ENCODE results near the gene CALN1.

Gene CALN1

GRCh38 chr7:72297636-72298035 is 114.5 kb downstream of the CALN1 start:
- peaks cover 4% of the 10 kb centered on the region; the same call in 1 of the 2 replicates for H3K4me1 ChIP-seq (ENCODE audit: control insufficient read depth, insufficient read depth, low read length)
- H3K9ac ChIP-seq (ENCODE audit: low read depth, low read length), result no peak overlapping the region
- no peaks in the 10 kb centered on the region for H3K36me3 ChIP-seq (ENCODE audit: control insufficient read depth, insufficient read depth, low read length)
- no peak overlapping the region for H3K4me3 ChIP-seq (ENCODE audit: low read depth, low read length)
- H3K27ac ChIP-seq (ENCODE audit: low read depth, low read length), result no peak overlapping the region
- H3K27me3 ChIP-seq (ENCODE audit: control insufficient read depth, insufficient read depth, low read length), result no peaks in the 10 kb centered on the region
- H3K9me3 ChIP-seq (ENCODE audit: control insufficient read depth, insufficient read depth, low read length), result no peaks in the 10 kb centered on the region

- Histone ChIP-seq H3K27me3 (ENCODE audit: control insufficient read depth, insufficient read depth, low read length) (no peaks in the 10 kb centered on the region), H3K9ac (ENCODE audit: low read depth, low read length) (no peak overlapping the region), H3K27ac (ENCODE audit: low read depth, low read length) (no peak overlapping the region), H3K4me3 (ENCODE audit: low read depth, low read length) (no peak overlapping the region), H3K4me1 (ENCODE audit: control insufficient read depth, insufficient read depth, low read length) (no peaks in the 10 kb centered on the region), H3K36me3 (ENCODE audit: control insufficient read depth, insufficient read depth, low read length) (no peaks in the 10 kb centered on the region), H3K9me3 (ENCODE audit: control insufficient read depth, insufficient read depth, low read length) (no peaks in the 10 kb centered on the region)
Observed at GRCh38 chr7:72292794-72293193, 119.3 kb downstream of the CALN1 start.

GRCh38 chr7:72292118-72292517 is 120.0 kb downstream of the CALN1 start:
- H3K4me1 ChIP-seq (ENCODE audit: control insufficient read depth, insufficient read depth, low read length), result no peaks in the 10 kb centered on the region

GRCh38 chr7:72286519-72286918 is 125.6 kb downstream of the CALN1 start:
- Histone ChIP-seq H3K4me3 (ENCODE audit: low read depth, low read length) (no peak overlapping the region), H3K9ac (ENCODE audit: low read depth, low read length) (no peak overlapping the region), H3K27ac (ENCODE audit: low read depth, low read length) (no peak overlapping the region), H3K36me3 (ENCODE audit: control insufficient read depth, insufficient read depth, low read length) (no peaks in the 10 kb centered on the region), H3K9me3 (ENCODE audit: control insufficient read depth, insufficient read depth, low read length) (no peaks in the 10 kb centered on the region), H3K4me1 (ENCODE audit: control insufficient read depth, insufficient read depth, low read length) (no peaks in the 10 kb centered on the region), H3K27me3 (ENCODE audit: control insufficient read depth, insufficient read depth, low read length) (no peaks in the 10 kb centered on the region)

More at GRCh38 chr7:72292118-72292517, 120.0 kb downstream of the CALN1 start:
- H3K27me3 ChIP-seq (ENCODE audit: control insufficient read depth, insufficient read depth, low read length), result no peaks in the 10 kb centered on the region
- no peak overlapping the region for H3K27ac ChIP-seq (ENCODE audit: low read depth, low read length)
- H3K9ac ChIP-seq (ENCODE audit: low read depth, low read length), result no peak overlapping the region
- H3K4me3 ChIP-seq (ENCODE audit: low read depth, low read length), result no peak overlapping the region
- no peaks in the 10 kb centered on the region for H3K9me3 ChIP-seq (ENCODE audit: control insufficient read depth, insufficient read depth, low read length)
- H3K36me3 ChIP-seq (ENCODE audit: control insufficient read depth, insufficient read depth, low read length), result no peaks in the 10 kb centered on the region

GRCh38 chr7:72283309-72283708 is 128.8 kb downstream of the CALN1 start:
- H3K36me3 ChIP-seq (ENCODE audit: control insufficient read depth, insufficient read depth, low read length), result no peaks in the 10 kb centered on the region
- no peak overlapping the region for H3K4me3 ChIP-seq (ENCODE audit: low read depth, low read length)
- H3K9me3 ChIP-seq (ENCODE audit: control insufficient read depth, insufficient read depth, low read length), result no peaks in the 10 kb centered on the region
- H3K9ac ChIP-seq (ENCODE audit: low read depth, low read length), result no peak overlapping the region
- H3K4me1 ChIP-seq (ENCODE audit: control insufficient read depth, insufficient read depth, low read length), result peaks cover 6% of the 10 kb centered on the region; the same call in 1 of the 2 replicates
- H3K27me3 ChIP-seq (ENCODE audit: control insufficient read depth, insufficient read depth, low read length), result no peaks in the 10 kb centered on the region
- H3K27ac ChIP-seq (ENCODE audit: low read depth, low read length), result no peak overlapping the region

GRCh38 chr7:72281308-72281707 is 130.8 kb downstream of the CALN1 start:
- H3K4me1 ChIP-seq (ENCODE audit: control insufficient read depth, insufficient read depth, low read length), result peaks cover 6% of the 10 kb centered on the region; the same call in 1 of the 2 replicates
- H3K4me3 ChIP-seq (ENCODE audit: low read depth, low read length), result no peak overlapping the region
- 0 out of 2 replicates have a peak, but pooled peaks cover 1% of the 10 kb centered on the region for H3K36me3 ChIP-seq (ENCODE audit: control insufficient read depth, insufficient read depth, low read length)
- H3K9ac ChIP-seq (ENCODE audit: low read depth, low read length), result no peak overlapping the region
- peaks cover 7% of the 10 kb centered on the region; the same call in 1 of the 2 replicates for H3K9me3 ChIP-seq (ENCODE audit: control insufficient read depth, insufficient read depth, low read length)
- H3K27me3 ChIP-seq (ENCODE audit: control insufficient read depth, insufficient read depth, low read length), result no peaks in the 10 kb centered on the region
- no peak overlapping the region for H3K27ac ChIP-seq (ENCODE audit: low read depth, low read length)

GRCh38 chr7:72279203-72279602 is 132.9 kb downstream of the CALN1 start:
- Histone ChIP-seq H3K27ac (ENCODE audit: low read depth, low read length) (no peak overlapping the region), H3K4me1 (ENCODE audit: control insufficient read depth, insufficient read depth, low read length) (peaks cover 6% of the 10 kb centered on the region; the same call in 1 of the 2 replicates), H3K27me3 (ENCODE audit: control insufficient read depth, insufficient read depth, low read length) (no peaks in the 10 kb centered on the region), H3K4me3 (ENCODE audit: low read depth, low read length) (no peak overlapping the region), H3K9ac (ENCODE audit: low read depth, low read length) (no peak overlapping the region), H3K36me3 (ENCODE audit: control insufficient read depth, insufficient read depth, low read length) (0 out of 2 replicates have a peak, but pooled peaks cover 2% of the 10 kb centered on the region), H3K9me3 (ENCODE audit: control insufficient read depth, insufficient read depth, low read length) (peaks cover 10% of the 10 kb centered on the region; the same call in 1 of the 2 replicates)

GRCh38 chr7:72278550-72278949 is 133.6 kb downstream of the CALN1 start:
- Histone ChIP-seq H3K27me3 (ENCODE audit: control insufficient read depth, insufficient read depth, low read length) (no peaks in the 10 kb centered on the region), H3K4me1 (ENCODE audit: control insufficient read depth, insufficient read depth, low read length) (peaks cover 6% of the 10 kb centered on the region; the same call in 1 of the 2 replicates), H3K27ac (ENCODE audit: low read depth, low read length) (no peak overlapping the region), H3K36me3 (ENCODE audit: control insufficient read depth, insufficient read depth, low read length) (0 out of 2 replicates have a peak, but pooled peaks cover 2% of the 10 kb centered on the region), H3K9ac (ENCODE audit: low read depth, low read length) (no peak overlapping the region), H3K4me3 (ENCODE audit: low read depth, low read length) (no peak overlapping the region), H3K9me3 (ENCODE audit: control insufficient read depth, insufficient read depth, low read length) (peaks cover 10% of the 10 kb centered on the region; the same call in 1 of the 2 replicates)

GRCh38 chr7:72275382-72276070 is 136.6 kb downstream of the CALN1 start:
- no peak overlapping the region for H3K4me3 ChIP-seq (ENCODE audit: low read depth, low read length)
- 0 out of 2 replicates have a peak, but pooled peaks cover 2% of the 10 kb centered on the region for H3K36me3 ChIP-seq (ENCODE audit: control insufficient read depth, insufficient read depth, low read length)
- no peak overlapping the region for H3K27ac ChIP-seq (ENCODE audit: low read depth, low read length)
- H3K9me3 ChIP-seq (ENCODE audit: control insufficient read depth, insufficient read depth, low read length), result peaks cover 10% of the 10 kb centered on the region; the same call in 1 of the 2 replicates
- H3K9ac ChIP-seq (ENCODE audit: low read depth, low read length), result no peak overlapping the region
- no peaks in the 10 kb centered on the region for H3K27me3 ChIP-seq (ENCODE audit: control insufficient read depth, insufficient read depth, low read length)
- peaks cover 6% of the 10 kb centered on the region; the same call in 1 of the 2 replicates for H3K4me1 ChIP-seq (ENCODE audit: control insufficient read depth, insufficient read depth, low read length)

- Histone ChIP-seq H3K27me3 (ENCODE audit: control insufficient read depth, insufficient read depth, low read length) (no peaks in the 10 kb centered on the region), H3K9ac (ENCODE audit: low read depth, low read length) (no peak overlapping the region), H3K4me1 (ENCODE audit: control insufficient read depth, insufficient read depth, low read length) (peaks cover 8% of the 10 kb centered on the region), H3K9me3 (ENCODE audit: control insufficient read depth, insufficient read depth, low read length) (peaks cover 10% of the 10 kb centered on the region; the same call in 1 of the 2 replicates), H3K27ac (ENCODE audit: low read depth, low read length) (no peak overlapping the region), H3K4me3 (ENCODE audit: low read depth, low read length) (no peak overlapping the region), H3K36me3 (ENCODE audit: control insufficient read depth, insufficient read depth, low read length) (0 out of 2 replicates have a peak, but pooled peaks cover 2% of the 10 kb centered on the region)
Observed at GRCh38 chr7:72272479-72272878, 139.7 kb downstream of the CALN1 start.

- Histone ChIP-seq H3K9ac (ENCODE audit: low read depth, low read length) (no peak overlapping the region), H3K9me3 (ENCODE audit: control insufficient read depth, insufficient read depth, low read length) (no peaks in the 10 kb centered on the region), H3K4me3 (ENCODE audit: low read depth, low read length) (no peak overlapping the region), H3K27me3 (ENCODE audit: control insufficient read depth, insufficient read depth, low read length) (no peaks in the 10 kb centered on the region), H3K27ac (ENCODE audit: low read depth, low read length) (no peak overlapping the region), H3K36me3 (ENCODE audit: control insufficient read depth, insufficient read depth, low read length) (no peaks in the 10 kb centered on the region), H3K4me1 (ENCODE audit: control insufficient read depth, insufficient read depth, low read length) (peaks cover 28% of the 10 kb centered on the region)
Observed at GRCh38 chr7:72268796-72269195, 143.3 kb downstream of the CALN1 start.
